Adrenal gland (tissue), 12 donors: ENCODE results near the gene MUS81. TPM values are rescaled to one million over a fixed set of nuclear protein-coding genes. Genes with fewer than 3 reads are reported as not detected.

Experiments
- DNase-seq, 7 donors: peaks; one replicate each; pipeline ENCODE4 v3.0.0-alpha.2; 2019 to 2020
- H3K27ac ChIP-seq, 5 donors: fragments of 200-600 bp; sonication (generic) in 4 of 5; 1 replicate in 3 of 5; 2 replicates in 2 of 5; pipeline versions ENCODE4 v1.5.1 to v1.8.0; 2016 to 2020; ENCODE audit warnings: mild to moderate bottlenecking in 1 of 5
- H3K27me3 ChIP-seq: fragments of 200-600 bp; 2 replicates; pipeline ENCODE4 v1.8.0; 2021
- H3K36me3 ChIP-seq, 2 donors: fragments of 200-600 bp; replicated peaks in 1 of 2; 1 replicate in 1 of 2; 2 replicates in 1 of 2; pipeline versions ENCODE4 v1.5.1 to v1.8.0; 2018 to 2022
- H3K4me1 ChIP-seq, 2 donors: fragments of 200-600 bp; replicated peaks in 1 of 2; 1 replicate in 1 of 2; 2 replicates in 1 of 2; pipeline versions ENCODE4 v1.5.1 to v1.8.0; 2018 to 2021
- H3K4me3 ChIP-seq, 4 donors: fragments of 200-600 bp; sonication (generic) in 3 of 4; one replicate each; pipeline ENCODE4 v1.5.1; 2016 to 2018
- H3K9me3 ChIP-seq, 3 donors: fragments of 200-600 bp; sonication (generic) in 1 of 3; replicated peaks in 1 of 3; 1 replicate in 2 of 3; 2 replicates in 1 of 3; pipeline versions ENCODE4 v1.5.1 to v1.8.0; 2016 to 2021
- POLR2A ChIP-seq, 2 donors: fragments of 450-650 bp; IDR thresholded peaks; one replicate each; pipeline ENCODE4 v1.6.1; 2017; ENCODE audit warnings: antibody characterized with exemption in 2 of 2, mild to moderate bottlenecking in 2 of 2, moderate library complexity in 1 of 2
- WGBS, 4 donors: extraction: QIAGEN DNeasy Blood & Tissue Kit in 2 of 4; methylation state at CpG; one replicate each; pipeline versions ENCODE4 v1.1.5 to v1.1.7; 2013 to 2017; 5-methylcytosine and 5-hydroxymethylcytosine counted together
- intact Hi-C, 2 donors: fragments of 100-400 bp; cut with DNase I; formaldehyde crosslinking; loops; one replicate each; pipeline versions ENCODE4 v1.14.1 to v1.15.0; 2022 to 2023
- polyA plus RNA-seq, 3 donors: library from polyadenylated mRNA; stranded (reverse); fragments of 200-250 nt in 2 of 3; fragments of 350-450 nt in 1 of 3; fragmentation: Illumina TruSeq in 1 of 3; extraction: RNeasy Lipid Tissue Mini Kit (QIAGEN cat#74804) in 1 of 3; gene quantifications; one replicate each; pipeline ENCODE4 v1.2.3, GENCODE V29; 2013 to 2014
- total RNA-seq, 9 donors: library from RNA; depleted of rRNA in 4 of 9; stranded (reverse); fragments of >200 nt in 4 of 9; fragments of 120-200 nt in 1 of 9; fragmentation: NEBNext Ultra II Directional in 1 of 9; extraction: Animal tissue kit (Norgen Biotek cat#: 25700) in 1 of 9; gene quantifications; one replicate each; pipeline versions ENCODE4 v1.1.0 to v1.2.4, GENCODE V29; 2013 to 2023
- TF ChIP-seq, protein P1 (sequence below), 6 experiments: fragments of 450-650 bp in 4 of 6; fragments of 200-600 bp in 2 of 6; sonication (generic) in 1 of 6; IDR thresholded peaks; 1 replicate in 5 of 6; 2 replicates in 1 of 6; pipeline versions ENCODE4 v1.5.1 to v1.8.0; 2016 to 2021; ENCODE audit warnings: antibody characterized with exemption in 6 of 6, mild to moderate bottlenecking in 2 of 6, moderate library complexity in 1 of 6
- donor health status: healthy with polysubstance abuse.
- donor health status: Bipolar disorder and iron deficiency.
- donor health status: DM: yes; HTN: yes; CAD: no.
- donor health status: DM: no; HTN: no; CAD: no.
- donor health status: DM: no; HTN: no; CAD: no.
- donor health status: DM: yes; HTN: yes; CAD: no.

The MUS81 gene
- total and polyA plus RNA-seq, 12 donors: 16.1 to 147 (median 41.1) TPM

DNA sequence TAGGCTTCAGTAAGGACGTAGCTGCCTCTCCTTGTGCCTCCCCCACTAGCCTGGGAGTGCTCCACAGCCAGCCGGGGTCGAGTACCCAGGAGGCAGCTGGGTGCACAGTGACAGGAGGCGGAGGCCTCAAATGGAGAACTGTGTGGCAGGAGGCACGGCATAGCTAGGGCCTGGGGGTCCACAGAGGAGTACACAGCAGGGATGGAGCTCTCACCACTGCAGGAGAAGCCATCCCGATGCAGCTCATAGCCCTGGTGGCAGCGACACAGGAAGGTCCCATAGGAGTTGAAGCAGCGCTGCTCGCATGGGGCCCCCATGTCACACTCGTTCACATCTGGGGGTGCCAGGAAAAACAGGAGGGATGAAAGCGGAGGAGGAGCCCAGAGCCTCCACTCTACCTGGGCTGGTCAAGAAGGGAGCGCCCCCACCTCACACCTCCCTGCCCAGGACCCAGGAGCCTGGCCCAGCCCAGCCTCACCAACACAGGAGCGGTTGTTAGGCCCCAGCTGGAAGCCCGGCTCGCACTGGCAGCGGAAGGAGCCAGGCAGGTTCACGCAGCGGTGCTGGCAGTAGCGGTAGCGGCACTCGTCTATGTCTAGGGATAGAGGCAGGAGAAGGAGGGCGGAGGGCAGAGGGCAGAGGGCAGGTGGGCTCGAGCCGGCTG, 9.5 kb downstream of the MUS81 start:
- Histone ChIP-seq H3K27me3 (no peaks in the 10 kb centered on the region), H3K4me3 (no peak overlapping the region), H3K27ac (peak overlapping the region in 1 of 5 donors; percentile 93), H3K9me3 (no peaks in the 10 kb centered on the region), H3K36me3 (peaks cover 0 to 42% of the 10 kb centered on the region in 2 donors), H3K4me1 (peaks cover 2 to 17% of the 10 kb centered on the region in 2 donors)
- intact Hi-C loops: no loop called here
- WGBS, 4 donors: 77 to 89% (median 86%) methylated on average over 11 to 24 of the region's 24 CpGs
- peak in 1 of 7 donors; percentile 27 for DNase-seq
- no peak for TF ChIP-seq POLR2A (IDR thresholded peaks at IDR 0.05)
- TF ChIP-seq, protein P1, sequence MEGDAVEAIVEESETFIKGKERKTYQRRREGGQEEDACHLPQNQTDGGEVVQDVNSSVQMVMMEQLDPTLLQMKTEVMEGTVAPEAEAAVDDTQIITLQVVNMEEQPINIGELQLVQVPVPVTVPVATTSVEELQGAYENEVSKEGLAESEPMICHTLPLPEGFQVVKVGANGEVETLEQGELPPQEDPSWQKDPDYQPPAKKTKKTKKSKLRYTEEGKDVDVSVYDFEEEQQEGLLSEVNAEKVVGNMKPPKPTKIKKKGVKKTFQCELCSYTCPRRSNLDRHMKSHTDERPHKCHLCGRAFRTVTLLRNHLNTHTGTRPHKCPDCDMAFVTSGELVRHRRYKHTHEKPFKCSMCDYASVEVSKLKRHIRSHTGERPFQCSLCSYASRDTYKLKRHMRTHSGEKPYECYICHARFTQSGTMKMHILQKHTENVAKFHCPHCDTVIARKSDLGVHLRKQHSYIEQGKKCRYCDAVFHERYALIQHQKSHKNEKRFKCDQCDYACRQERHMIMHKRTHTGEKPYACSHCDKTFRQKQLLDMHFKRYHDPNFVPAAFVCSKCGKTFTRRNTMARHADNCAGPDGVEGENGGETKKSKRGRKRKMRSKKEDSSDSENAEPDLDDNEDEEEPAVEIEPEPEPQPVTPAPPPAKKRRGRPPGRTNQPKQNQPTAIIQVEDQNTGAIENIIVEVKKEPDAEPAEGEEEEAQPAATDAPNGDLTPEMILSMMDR (IDR thresholded peaks at IDR 0.05): no peak

DNA sequence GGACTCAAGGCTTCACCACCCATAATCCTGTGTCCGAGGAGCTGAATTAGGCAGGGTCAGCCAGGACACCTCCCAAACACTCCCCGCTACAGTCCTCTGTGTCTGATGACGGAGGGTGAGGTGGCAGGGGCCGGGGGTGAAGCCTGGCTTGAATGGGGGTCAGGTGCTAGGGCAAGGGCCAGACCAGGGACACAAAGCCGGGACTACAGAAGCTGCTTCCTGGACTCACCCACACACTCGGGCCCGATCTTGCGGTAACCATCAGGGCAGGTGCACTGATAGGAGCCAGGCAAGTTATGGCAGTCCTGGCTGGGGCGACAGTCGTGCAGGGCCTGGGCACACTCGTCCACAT, 10.1 kb downstream of the MUS81 start:
- peaks cover 2 to 17% of the 10 kb centered on the region in 2 donors for H3K4me1 ChIP-seq
- no peaks in the 10 kb centered on the region for H3K27me3 ChIP-seq
- peak overlapping the region in 1 of 5 donors; percentile 93 for H3K27ac ChIP-seq
- H3K36me3 ChIP-seq: peaks cover 0 to 37% of the 10 kb centered on the region in 2 donors
- peak in 1 of 7 donors; percentile 57 for DNase-seq
- no peaks in the 10 kb centered on the region for H3K9me3 ChIP-seq
- intact Hi-C loops: no loop called here
- no peak for TF ChIP-seq POLR2A (IDR thresholded peaks at IDR 0.05)
- TF ChIP-seq, protein P1 (IDR thresholded peaks at IDR 0.05): no peak
- no peak overlapping the region for H3K4me3 ChIP-seq
- 69 to 80% (median 79%) methylated on average over 10 to 11 of the region's 11 CpGs for WGBS, 4 donors

DNA sequence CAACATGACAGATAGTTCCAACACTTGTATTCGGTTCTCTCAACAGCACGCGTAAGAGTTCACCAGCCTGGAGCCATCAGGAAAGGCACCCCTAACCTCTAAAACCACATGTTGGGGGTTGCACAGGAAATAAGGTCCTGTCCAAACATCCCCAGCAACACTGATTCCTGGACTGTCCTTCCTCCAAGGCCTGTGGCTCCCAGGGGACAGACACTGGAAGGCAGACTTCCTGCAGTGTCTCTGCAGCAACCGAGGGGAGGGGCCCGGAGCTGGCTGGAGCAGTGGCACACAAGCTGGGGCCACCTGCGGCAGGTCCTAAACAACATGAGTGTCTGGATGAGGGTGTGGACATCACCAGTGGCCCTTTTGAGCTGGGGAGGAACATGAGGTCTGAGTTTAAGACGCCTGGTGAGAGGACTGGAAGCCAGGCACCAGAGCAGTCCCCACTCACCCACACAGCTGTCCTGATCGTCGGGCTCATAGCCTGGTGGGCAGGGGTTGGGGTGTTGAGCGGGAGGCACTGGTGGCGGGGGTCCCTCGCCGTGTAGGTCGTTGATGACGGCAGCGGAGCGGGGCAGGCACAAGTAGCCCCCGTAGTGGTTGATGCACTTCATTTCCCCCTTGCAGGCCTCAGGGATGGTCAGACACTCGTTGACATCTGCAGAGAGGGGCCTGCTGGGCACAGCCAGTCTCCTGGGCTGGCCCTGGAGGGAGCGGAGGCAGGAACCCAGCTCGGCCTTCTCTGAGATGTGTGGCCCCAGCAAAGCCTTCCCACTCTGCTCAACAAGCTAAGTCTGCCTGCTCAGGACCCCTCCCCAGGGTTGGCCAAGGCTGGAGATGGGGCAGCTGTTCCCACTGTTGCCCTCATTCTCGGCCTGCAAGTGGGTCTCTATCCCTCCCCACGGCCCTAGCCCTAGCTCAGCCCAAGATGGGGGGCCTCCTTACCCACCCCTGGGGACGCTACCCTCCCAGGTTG, 10.8 kb downstream of the MUS81 start:
- Histone ChIP-seq H3K4me3 (peak overlapping the region in 1 of 4 donors; percentile 61), H3K27me3 (no peaks in the 10 kb centered on the region), H3K9me3 (no peaks in the 10 kb centered on the region), H3K4me1 (peaks cover 2 to 17% of the 10 kb centered on the region in 2 donors), H3K27ac (peak overlapping the region in 3 of 5 donors; percentile 44 to 93 (median 86)), H3K36me3 (peaks cover 0 to 30% of the 10 kb centered on the region in 2 donors)
- intact Hi-C loops: no loop called here
- no peak for TF ChIP-seq POLR2A (IDR thresholded peaks at IDR 0.05)
- TF ChIP-seq, protein P1 (IDR thresholded peaks at IDR 0.05): no peak
- DNase-seq: peak in 2 of 7 donors; percentile 38 to 46
- 65 to 81% (median 67%) methylated on average over 8 to 24 of the region's 24 CpGs for WGBS, 4 donors
